Endothelial cell (in vitro differentiated cells): ENCODE results near the gene RGS4. TPM values are rescaled to one million over a fixed set of nuclear protein-coding genes. Genes with fewer than 3 reads are reported as not detected.
A peak's percentile ranks its signal among the peaks of the same experiment; 100 is the strongest.

ENCODE experiments used
- DNase-seq: peaks from one replicate; pipeline ENCODE4 v3.0.0; 2021; ENCODE audit warnings: low spot score
- H3K27ac Mint-ChIP-seq: one replicate; pipeline ENCODE4 v1.8.0; 2021; ENCODE audit warnings: mixed read lengths, inconsistent platforms; ENCODE audit not compliant: unreplicated experiment
- H3K27me3 Mint-ChIP-seq: one replicate; pipeline ENCODE4 v1.8.0; 2021; ENCODE audit warnings: mild to moderate bottlenecking, moderate library complexity, mixed read lengths, inconsistent platforms; ENCODE audit not compliant: unreplicated experiment
- H3K36me3 Mint-ChIP-seq: one replicate; pipeline ENCODE4 v1.8.0; 2021; ENCODE audit warnings: mild to moderate bottlenecking, low read depth, mixed read lengths, inconsistent platforms; ENCODE audit not compliant: unreplicated experiment
- H3K4me1 Mint-ChIP-seq: one replicate; pipeline ENCODE4 v1.8.0; 2021; ENCODE audit warnings: mild to moderate bottlenecking, mixed read lengths, inconsistent platforms; ENCODE audit not compliant: unreplicated experiment
- H3K4me3 Mint-ChIP-seq: one replicate; pipeline ENCODE4 v1.8.0; 2021; ENCODE audit warnings: mild to moderate bottlenecking, mixed read lengths, inconsistent platforms; ENCODE audit not compliant: unreplicated experiment
- H3K9me3 Mint-ChIP-seq: one replicate; pipeline ENCODE4 v1.8.0; 2021; ENCODE audit warnings: mixed read lengths, inconsistent platforms; ENCODE audit not compliant: unreplicated experiment
- total RNA-seq: library from RNA; stranded (reverse); fragmentation: NEBNext Ultra II Directional; extraction: Animal tissue kit (Norgen Biotek cat#: 25700); gene quantifications from one replicate; pipeline ENCODE4 v1.2.1, GENCODE V29; 2021; ENCODE audit not compliant: unreplicated experiment
- TF ChIP-seq, protein P1 (sequence below): fragments of 200-600 bp; sonication (generic); IDR thresholded peaks from one replicate; pipeline ENCODE4 v1.5.0; 2021; ENCODE audit warnings: antibody characterized with exemption; ENCODE audit not compliant: unreplicated experiment

Gene RGS4
- total RNA-seq, 1 donor from 2014 or later, result 15.2 TPM

DNA sequence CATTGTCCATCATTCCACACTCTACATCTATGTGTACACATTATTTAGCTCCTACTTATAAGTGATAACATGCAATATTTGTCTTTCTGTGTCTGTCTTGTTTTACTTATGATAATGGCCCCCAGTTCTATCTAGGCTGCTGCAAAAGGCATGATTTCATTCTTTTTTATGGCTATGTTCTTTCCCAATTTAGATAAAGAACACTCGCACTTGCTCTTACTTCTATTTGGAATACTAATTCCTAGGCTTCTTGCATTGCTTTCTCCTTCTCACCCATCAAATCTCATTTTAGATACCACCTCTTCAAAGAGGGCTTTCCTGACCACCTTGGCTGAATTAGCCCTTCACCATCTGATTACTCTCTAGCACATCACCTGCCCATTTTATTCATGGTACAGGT, 3.0 kb upstream of the RGS4 start:
- Mint-ChIP-seq H3K4me3 (no peak overlapping the region), H3K27me3 (peaks cover 4% of the 10 kb centered on the region), H3K27ac (no peak overlapping the region), H3K36me3 (no peaks in the 10 kb centered on the region), H3K9me3 (no peaks in the 10 kb centered on the region), H3K4me1 (peaks cover 47% of the 10 kb centered on the region)
- TF ChIP-seq, protein P1, sequence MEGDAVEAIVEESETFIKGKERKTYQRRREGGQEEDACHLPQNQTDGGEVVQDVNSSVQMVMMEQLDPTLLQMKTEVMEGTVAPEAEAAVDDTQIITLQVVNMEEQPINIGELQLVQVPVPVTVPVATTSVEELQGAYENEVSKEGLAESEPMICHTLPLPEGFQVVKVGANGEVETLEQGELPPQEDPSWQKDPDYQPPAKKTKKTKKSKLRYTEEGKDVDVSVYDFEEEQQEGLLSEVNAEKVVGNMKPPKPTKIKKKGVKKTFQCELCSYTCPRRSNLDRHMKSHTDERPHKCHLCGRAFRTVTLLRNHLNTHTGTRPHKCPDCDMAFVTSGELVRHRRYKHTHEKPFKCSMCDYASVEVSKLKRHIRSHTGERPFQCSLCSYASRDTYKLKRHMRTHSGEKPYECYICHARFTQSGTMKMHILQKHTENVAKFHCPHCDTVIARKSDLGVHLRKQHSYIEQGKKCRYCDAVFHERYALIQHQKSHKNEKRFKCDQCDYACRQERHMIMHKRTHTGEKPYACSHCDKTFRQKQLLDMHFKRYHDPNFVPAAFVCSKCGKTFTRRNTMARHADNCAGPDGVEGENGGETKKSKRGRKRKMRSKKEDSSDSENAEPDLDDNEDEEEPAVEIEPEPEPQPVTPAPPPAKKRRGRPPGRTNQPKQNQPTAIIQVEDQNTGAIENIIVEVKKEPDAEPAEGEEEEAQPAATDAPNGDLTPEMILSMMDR, result no peak
- no peak for DNase-seq

DNA sequence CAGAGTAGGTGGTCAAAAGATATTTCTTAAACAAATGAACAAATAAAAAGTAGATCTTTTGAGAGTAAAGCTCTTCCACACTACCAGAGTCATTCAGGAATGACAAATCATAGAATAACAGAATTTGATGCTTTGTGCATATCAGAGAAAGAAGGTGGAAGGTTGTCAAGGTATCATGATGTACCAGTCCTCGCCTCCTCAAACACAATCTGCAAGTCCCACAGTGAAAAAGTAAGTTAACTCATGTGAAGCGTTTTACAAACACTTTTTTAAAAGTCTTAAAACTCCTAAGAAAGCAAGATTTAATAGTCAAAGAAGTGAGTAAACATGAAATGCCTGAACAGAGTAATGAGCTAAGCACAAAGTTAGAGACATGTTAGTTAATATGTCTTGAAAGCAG, 2.5 kb upstream of the RGS4 start:
- TF ChIP-seq, protein P1, result no peak
- Mint-ChIP-seq H3K4me3 (no peak overlapping the region), H3K9me3 (no peaks in the 10 kb centered on the region), H3K36me3 (no peaks in the 10 kb centered on the region), H3K27me3 (peaks cover 4% of the 10 kb centered on the region), H3K4me1 (peaks cover 44% of the 10 kb centered on the region), H3K27ac (no peak overlapping the region)
- no peak for DNase-seq

DNA sequence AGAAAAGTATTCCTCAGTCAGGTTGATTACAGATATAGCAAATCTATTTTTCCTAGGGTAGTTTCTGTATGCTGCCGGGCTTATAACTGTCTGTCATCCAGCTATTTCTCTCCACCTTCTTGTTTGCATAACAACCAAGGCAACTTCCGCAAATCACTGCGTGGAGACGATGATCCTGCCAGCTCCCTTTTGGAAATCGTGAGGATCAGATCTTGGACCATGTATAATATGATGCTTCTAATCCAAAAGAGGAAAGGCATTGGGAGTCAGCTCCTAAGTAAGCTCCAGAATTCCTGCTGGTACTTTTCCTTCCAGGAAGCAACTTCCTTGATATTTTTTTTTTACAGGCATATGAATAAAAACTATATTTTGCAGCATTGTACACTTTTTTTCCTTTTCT, 445 bp upstream of the RGS4 start:
- no peaks in the 10 kb centered on the region for H3K9me3 Mint-ChIP-seq
- TF ChIP-seq, protein P1, result peak; percentile 10
- peaks cover 6% of the 10 kb centered on the region for H3K36me3 Mint-ChIP-seq
- peak overlapping the region; percentile 76 for H3K4me3 Mint-ChIP-seq
- H3K4me1 Mint-ChIP-seq, result peaks cover 30% of the 10 kb centered on the region
- peaks cover 3% of the 10 kb centered on the region for H3K27me3 Mint-ChIP-seq
- peak overlapping the region; percentile 57 for H3K27ac Mint-ChIP-seq
- no peak for DNase-seq

DNA sequence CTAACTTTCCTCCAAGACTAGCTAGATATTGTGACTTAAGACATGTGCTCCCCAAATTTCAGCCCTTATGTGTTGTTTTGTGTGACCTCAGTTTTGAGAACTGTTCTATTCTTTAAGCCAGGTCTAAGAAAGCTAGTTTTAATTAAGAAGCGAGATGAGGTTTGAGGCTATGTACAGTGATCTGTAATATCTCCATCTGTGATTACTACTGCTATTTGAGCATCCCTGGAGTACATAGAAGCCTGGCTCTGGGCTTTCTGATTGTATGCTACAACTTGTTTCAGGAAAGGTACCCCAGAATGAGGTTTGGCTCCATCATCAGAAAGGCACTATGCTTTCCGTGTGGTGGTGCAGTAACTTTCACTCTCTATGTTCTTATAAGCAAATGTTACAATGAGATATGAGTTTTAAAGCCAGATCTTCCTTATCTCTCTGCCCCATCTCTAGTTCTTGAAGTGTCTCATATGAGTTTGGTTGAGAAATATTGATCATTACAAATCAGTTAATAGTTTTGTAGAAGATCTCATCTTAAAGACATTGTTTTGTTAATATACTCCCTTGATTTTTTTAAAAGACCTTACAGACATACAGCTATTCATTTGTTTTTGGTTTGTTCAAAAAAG, 605 bp downstream of the RGS4 start:
- H3K4me3 Mint-ChIP-seq, result peak overlapping the region; percentile 76
- H3K9me3 Mint-ChIP-seq, result no peaks in the 10 kb centered on the region
- DNase-seq, result no peak
- H3K27me3 Mint-ChIP-seq, result peaks cover 3% of the 10 kb centered on the region
- peaks cover 6% of the 10 kb centered on the region for H3K36me3 Mint-ChIP-seq
- peaks cover 21% of the 10 kb centered on the region for H3K4me1 Mint-ChIP-seq
- TF ChIP-seq, protein P1, result no peak
- no peak overlapping the region for H3K27ac Mint-ChIP-seq

DNA sequence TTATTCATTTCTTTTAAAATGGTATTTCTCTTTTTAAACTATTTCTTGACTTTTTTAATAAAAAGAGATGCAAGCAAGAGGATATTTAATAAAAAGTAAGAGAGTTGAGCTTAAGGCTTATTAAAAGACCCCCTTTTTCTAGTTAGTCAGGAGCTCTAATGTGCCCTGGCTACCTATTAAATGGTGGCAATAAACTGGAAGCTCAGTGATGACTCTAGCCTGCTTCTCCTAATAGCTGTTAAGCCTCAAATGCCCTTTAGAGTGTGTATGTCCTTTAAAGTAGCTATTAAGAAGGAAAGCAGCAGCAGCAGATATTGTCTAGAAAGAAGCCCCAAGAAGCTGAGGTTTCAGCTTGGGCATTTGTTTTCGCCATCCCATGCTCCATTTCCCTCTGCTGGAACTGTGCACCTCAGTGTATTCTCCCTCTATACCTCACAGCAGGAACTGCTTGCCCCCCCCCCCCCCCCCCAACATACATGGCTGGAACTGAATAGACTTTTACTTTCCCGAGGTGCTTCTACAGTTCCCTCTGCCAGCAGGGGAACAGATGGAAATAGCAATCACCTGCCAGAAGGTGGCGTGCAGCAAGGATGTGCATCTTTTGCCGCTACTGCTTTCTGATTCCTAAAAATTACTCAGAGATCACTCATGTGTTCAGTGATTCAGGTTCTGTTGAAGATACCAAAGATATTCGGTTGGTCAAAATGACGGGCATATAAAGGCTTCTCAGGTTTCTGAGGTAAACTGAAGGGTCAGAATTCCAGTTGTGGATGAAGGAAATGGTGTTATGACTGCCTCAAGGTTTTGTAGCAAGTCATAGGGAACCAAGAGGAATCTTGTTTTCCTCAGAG, 2.5 kb downstream of the RGS4 start:
- Mint-ChIP-seq H3K27me3 (peaks cover 3% of the 10 kb centered on the region), H3K4me3 (no peak overlapping the region), H3K27ac (no peak overlapping the region), H3K4me1 (peaks cover 19% of the 10 kb centered on the region), H3K9me3 (no peaks in the 10 kb centered on the region), H3K36me3 (peaks cover 6% of the 10 kb centered on the region)
- DNase-seq, result peak; percentile 67
- TF ChIP-seq, protein P1, result peak; percentile 66
